Measurements from ENCODE around the gene ERBIN. TPM values are rescaled to one million over a fixed set of nuclear protein-coding genes. Genes with fewer than 3 reads are reported as not detected.
A peak's percentile ranks its signal among the peaks of the same experiment; 100 is the strongest.
"Not testable (repeated sequence)": the region's sequence is repeated elsewhere in the genome, so short reads cannot be mapped to it uniquely, and the experiment has no call there.

The ERBIN gene
- total and polyA plus RNA-seq, 4 experiments from 2014 or later, result 30.6 to 98.7 (median 72.2) TPM

DNA sequence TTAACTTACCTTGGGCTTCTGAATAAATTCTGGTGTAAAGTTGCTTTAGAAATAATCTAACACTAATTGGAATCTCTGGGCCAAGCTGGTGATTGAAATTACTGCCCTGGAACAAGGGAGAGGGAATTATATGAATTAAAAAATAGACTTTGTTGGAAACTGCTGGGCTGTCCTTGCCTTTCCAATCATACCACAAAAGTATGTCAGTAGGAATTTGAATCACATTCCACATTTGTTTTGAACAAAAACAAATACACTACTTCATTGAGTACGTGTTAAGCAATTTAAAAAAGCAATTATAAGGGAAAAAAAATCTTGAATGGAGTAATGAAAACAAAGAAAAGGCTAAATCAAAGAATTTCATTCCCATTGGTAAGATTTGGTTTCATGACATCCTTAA is 115.3 kb downstream of the ERBIN start:
- no peaks in the 10 kb centered on the region for H3K4me1 ChIP-seq (ENCODE audit: insufficient read depth, low read length)
- no peak overlapping the region for H3K4me3 ChIP-seq (ENCODE audit: low read length in 2 of 2)
- H3K9me3 ChIP-seq (ENCODE audit: control insufficient read depth in 1 of 2, low read length in 2 of 2), result no peaks in the 10 kb centered on the region
- Mint-ChIP-seq H3K9me3 (no peaks in the 10 kb centered on the region), H3K4me1 (peaks cover 11 to 20% (median 13%) of the 10 kb centered on the region in 4 donors), H3K27me3 (peaks cover 0 to 2% of the 10 kb centered on the region in 2 donors), H3K4me3 (no peak overlapping the region), H3K36me3 (peaks cover 58 to 74% of the 10 kb centered on the region in 2 donors), H3K27ac (peak overlapping the region in 1 of 7 donors; percentile 10)
- POLR2A ChIA-PET (ENCODE audit: partially characterized antibody), result no interaction called here
- intact Hi-C loops (cut with micrococcal nuclease), result no loop called here
- no peaks in the 10 kb centered on the region for H3K27me3 ChIP-seq (ENCODE audit: insufficient read depth, low read length)
- CTCF ChIA-PET (ENCODE audit: partially characterized antibody), result no interaction called here
- H3K36me3 ChIP-seq (ENCODE audit: insufficient read depth, low read length), result peaks cover 35% of the 10 kb centered on the region
- H3K27ac ChIP-seq (ENCODE audit: low read depth, low read length), result no peak overlapping the region
- no peak for DNase-seq

DNA sequence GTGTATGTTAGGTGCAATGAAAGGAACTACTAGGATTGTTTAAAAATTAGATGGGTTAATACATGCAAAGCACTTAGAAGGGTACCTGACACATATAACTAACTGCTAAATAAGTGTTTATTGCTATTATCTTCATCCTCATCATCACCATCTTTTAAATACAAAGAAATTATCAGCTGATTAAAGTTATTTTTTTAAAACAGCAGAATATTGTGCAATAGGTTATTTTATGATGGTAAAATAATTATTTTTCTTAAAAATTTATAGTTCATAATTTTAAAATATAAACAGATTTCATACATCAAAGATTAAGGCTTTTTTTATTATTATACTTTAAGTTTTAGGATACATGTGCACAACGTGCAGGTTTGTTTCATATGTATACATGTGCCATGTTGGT is 130.9 kb downstream of the ERBIN start:
- POLR2A ChIA-PET (ENCODE audit: partially characterized antibody), result no interaction called here
- DNase-seq, result no peak
- Histone ChIP-seq H3K27ac (ENCODE audit: low read depth, low read length) (no peak overlapping the region), H3K4me3 (ENCODE audit: low read length in 2 of 2) (no peak overlapping the region), H3K9me3 (ENCODE audit: control insufficient read depth in 1 of 2, low read length in 2 of 2) (no peaks in the 10 kb centered on the region), H3K36me3 (ENCODE audit: insufficient read depth, low read length) (peaks cover 14% of the 10 kb centered on the region), H3K4me1 (ENCODE audit: insufficient read depth, low read length) (no peaks in the 10 kb centered on the region), H3K27me3 (ENCODE audit: insufficient read depth, low read length) (no peaks in the 10 kb centered on the region)
- intact Hi-C loops (cut with micrococcal nuclease), result loop anchor here (10.0 kb wide), 1 partner anchor 88 kb away; the partner anchor contains the start of gene SREK1
- peaks cover 65 to 73% of the 10 kb centered on the region in 2 donors for H3K36me3 Mint-ChIP-seq
- no peak overlapping the region for H3K27ac Mint-ChIP-seq
- peaks cover 3 to 52% (median 32%) of the 10 kb centered on the region in 4 donors for H3K4me1 Mint-ChIP-seq
- H3K9me3 Mint-ChIP-seq, result peaks cover 0 to under 1% (median 0%) of the 10 kb centered on the region in 8 donors
- no peak overlapping the region for H3K4me3 Mint-ChIP-seq
- H3K27me3 Mint-ChIP-seq, result no peaks in the 10 kb centered on the region
- CTCF ChIA-PET (ENCODE audit: partially characterized antibody), result no interaction called here

DNA sequence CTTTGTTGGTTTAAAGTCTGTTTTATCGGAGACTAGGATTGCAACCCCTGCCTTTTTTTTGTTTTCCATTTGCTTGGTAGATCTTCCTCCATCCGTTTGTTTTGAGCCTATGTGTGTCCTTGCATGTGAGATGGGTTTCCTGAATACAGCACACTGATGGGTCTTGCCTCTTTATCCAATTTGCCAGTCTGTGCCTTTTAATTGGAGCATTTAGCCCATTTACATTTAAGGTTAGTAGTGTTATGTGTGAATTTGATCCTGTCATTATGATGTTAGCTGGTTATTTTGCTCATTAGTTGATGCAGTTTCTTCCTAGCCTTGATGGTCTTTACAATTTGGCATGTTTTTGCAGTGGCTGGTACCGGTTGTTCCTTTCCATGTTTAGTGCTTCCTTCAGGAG is 134.9 kb downstream of the ERBIN start:
- H3K9me3 ChIP-seq (ENCODE audit: control insufficient read depth in 1 of 2, low read length in 2 of 2); H3K27ac ChIP-seq (ENCODE audit: low read depth, low read length); H3K27me3 ChIP-seq (ENCODE audit: insufficient read depth, low read length); H3K4me1 ChIP-seq (ENCODE audit: insufficient read depth, low read length); H3K27me3 Mint-ChIP-seq; H3K36me3 ChIP-seq (ENCODE audit: insufficient read depth, low read length); H3K4me3 ChIP-seq (ENCODE audit: low read length in 2 of 2); CTCF ChIA-PET (ENCODE audit: partially characterized antibody); intact Hi-C loops (cut with micrococcal nuclease); POLR2A ChIA-PET (ENCODE audit: partially characterized antibody); H3K9me3 Mint-ChIP-seq; DNase-seq: not testable (repeated sequence)
- H3K4me3 Mint-ChIP-seq, result peak overlapping the region in 2 of 8 donors; percentile 8 to 20
- peaks cover 52 to 60% of the 10 kb centered on the region in 2 donors for H3K36me3 Mint-ChIP-seq
- H3K27ac Mint-ChIP-seq, result peak overlapping the region in 1 of 7 donors; percentile 51
- peaks cover 4 to 69% (median 33%) of the 10 kb centered on the region in 4 donors for H3K4me1 Mint-ChIP-seq

DNA sequence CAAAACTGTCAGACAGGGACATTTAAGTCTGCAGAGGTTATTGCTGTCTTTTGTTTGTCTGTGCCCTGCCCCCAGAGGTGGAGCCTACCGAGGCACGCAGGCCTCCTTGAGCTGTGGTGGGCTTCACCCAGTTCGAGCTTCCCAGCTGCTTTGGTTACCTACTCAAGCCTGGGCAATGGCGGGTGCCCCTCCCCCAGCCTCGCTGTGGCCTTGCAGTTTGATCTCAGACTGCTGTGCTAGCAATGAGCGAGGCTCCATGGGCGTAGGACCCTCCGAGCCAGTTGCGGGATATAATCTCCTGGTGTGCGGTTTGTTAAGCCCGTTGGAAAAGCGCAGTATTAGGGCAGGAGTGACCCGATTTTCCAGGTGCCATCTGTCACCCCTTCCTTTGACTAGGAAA is 136.7 kb downstream of the ERBIN start:
- intact Hi-C loops (cut with micrococcal nuclease); CTCF ChIA-PET (ENCODE audit: partially characterized antibody); POLR2A ChIA-PET (ENCODE audit: partially characterized antibody); H3K27me3 Mint-ChIP-seq; H3K9me3 ChIP-seq (ENCODE audit: control insufficient read depth in 1 of 2, low read length in 2 of 2); H3K36me3 ChIP-seq (ENCODE audit: insufficient read depth, low read length); H3K4me3 ChIP-seq (ENCODE audit: low read length in 2 of 2); H3K9me3 Mint-ChIP-seq; H3K27me3 ChIP-seq (ENCODE audit: insufficient read depth, low read length); DNase-seq; H3K4me3 Mint-ChIP-seq; H3K4me1 ChIP-seq (ENCODE audit: insufficient read depth, low read length); H3K27ac ChIP-seq (ENCODE audit: low read depth, low read length): not testable (repeated sequence)
- peaks cover 49 to 50% of the 10 kb centered on the region in 2 donors for H3K36me3 Mint-ChIP-seq
- peak overlapping the region in 1 of 7 donors; percentile 51 for H3K27ac Mint-ChIP-seq
- H3K4me1 Mint-ChIP-seq, result peaks cover 4 to 62% (median 32%) of the 10 kb centered on the region in 4 donors

DNA sequence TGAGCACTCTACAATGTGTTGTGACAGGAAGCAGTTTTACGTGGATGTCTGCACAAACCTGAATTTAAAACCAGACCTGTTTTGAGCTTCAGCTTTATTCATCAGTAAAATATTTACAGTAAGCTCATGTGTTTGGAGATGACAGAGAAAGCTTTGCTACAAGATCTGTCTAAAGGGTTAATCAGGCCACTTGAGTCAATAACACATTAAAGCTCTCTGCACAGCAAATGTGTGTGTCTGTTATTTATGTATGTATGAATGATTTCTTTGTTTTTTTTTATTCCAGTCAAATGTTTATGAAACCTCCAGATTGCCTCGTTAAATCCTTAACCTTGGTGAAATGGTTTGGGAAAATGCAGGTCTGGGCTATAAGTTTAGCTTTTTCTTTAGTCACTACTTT is 140.5 kb downstream of the ERBIN start:
- H3K27ac Mint-ChIP-seq, result no peak overlapping the region
- H3K36me3 ChIP-seq (ENCODE audit: insufficient read depth, low read length), result peaks cover 9% of the 10 kb centered on the region

DNA sequence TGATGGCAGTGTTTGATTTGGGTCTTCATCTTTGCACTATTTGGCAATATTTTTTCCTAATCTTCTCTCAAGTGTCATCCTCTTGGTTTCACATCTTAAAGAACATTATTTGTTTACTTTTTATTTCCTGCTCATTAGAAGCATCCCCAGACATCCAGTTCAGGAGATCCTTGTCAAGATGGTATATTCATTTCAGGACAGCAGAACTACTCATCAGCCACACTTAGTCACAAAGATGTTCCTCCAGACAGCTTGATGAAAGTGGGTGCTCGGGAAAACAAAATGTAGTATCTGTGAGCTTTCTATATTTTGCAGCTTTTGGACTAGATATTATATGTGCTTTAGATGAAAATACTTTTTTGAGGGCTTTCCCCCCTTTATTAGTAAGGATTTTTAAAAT is 145.7 kb downstream of the ERBIN start:
- Mint-ChIP-seq H3K4me1 (peaks cover 0 to 3% (median 0%) of the 10 kb centered on the region in 4 donors), H3K27me3 (no peaks in the 10 kb centered on the region), H3K9me3 (no peaks in the 10 kb centered on the region), H3K4me3 (no peak overlapping the region), H3K27ac (peak overlapping the region in 2 of 7 donors; percentile 78 to 81), H3K36me3 (peaks cover 30 to 43% of the 10 kb centered on the region in 2 donors)
- no peaks in the 10 kb centered on the region for H3K27me3 ChIP-seq (ENCODE audit: insufficient read depth, low read length)
- CTCF ChIA-PET (ENCODE audit: partially characterized antibody), result no interaction called here
- H3K4me1 ChIP-seq (ENCODE audit: insufficient read depth, low read length), result no peaks in the 10 kb centered on the region
- peaks cover 4% of the 10 kb centered on the region for H3K36me3 ChIP-seq (ENCODE audit: insufficient read depth, low read length)
- H3K4me3 ChIP-seq (ENCODE audit: low read length in 2 of 2), result no peak overlapping the region
- no peak for DNase-seq
- H3K27ac ChIP-seq (ENCODE audit: low read depth, low read length), result no peak overlapping the region
- POLR2A ChIA-PET (ENCODE audit: partially characterized antibody), result no interaction called here
- intact Hi-C loops (cut with micrococcal nuclease), result no loop called here
- H3K9me3 ChIP-seq (ENCODE audit: control insufficient read depth in 1 of 2, low read length in 2 of 2), result no peaks in the 10 kb centered on the region

More for the DNA sequence above, 140.5 kb downstream of the ERBIN start:
- Histone ChIP-seq H3K27ac (ENCODE audit: low read depth, low read length) (no peak overlapping the region), H3K27me3 (ENCODE audit: insufficient read depth, low read length) (no peaks in the 10 kb centered on the region), H3K4me1 (ENCODE audit: insufficient read depth, low read length) (no peaks in the 10 kb centered on the region), H3K4me3 (ENCODE audit: low read length in 2 of 2) (no peak overlapping the region), H3K9me3 (ENCODE audit: control insufficient read depth in 1 of 2, low read length in 2 of 2) (no peaks in the 10 kb centered on the region)
- peaks cover 41 to 48% of the 10 kb centered on the region in 2 donors for H3K36me3 Mint-ChIP-seq
- H3K4me3 Mint-ChIP-seq, result no peak overlapping the region
- intact Hi-C loops (cut with micrococcal nuclease), result no loop called here
- DNase-seq, result no peak
- ChIA-PET CTCF (ENCODE audit: partially characterized antibody) (interaction anchor here (0.6 kb wide), 1 partner anchor 347 kb away, joined by 3 read pairs; no protein-coding TSS in a partner anchor), POLR2A (ENCODE audit: partially characterized antibody) (interaction anchor here (0.6 kb wide), 1 partner anchor 1975 kb away, joined by 3 read pairs; no protein-coding TSS in a partner anchor)
- peaks cover 0 to 2% (median 0%) of the 10 kb centered on the region in 8 donors for H3K9me3 Mint-ChIP-seq
- peaks cover 4 to 31% (median 14%) of the 10 kb centered on the region in 4 donors for H3K4me1 Mint-ChIP-seq
- no peaks in the 10 kb centered on the region for H3K27me3 Mint-ChIP-seq

DNA sequence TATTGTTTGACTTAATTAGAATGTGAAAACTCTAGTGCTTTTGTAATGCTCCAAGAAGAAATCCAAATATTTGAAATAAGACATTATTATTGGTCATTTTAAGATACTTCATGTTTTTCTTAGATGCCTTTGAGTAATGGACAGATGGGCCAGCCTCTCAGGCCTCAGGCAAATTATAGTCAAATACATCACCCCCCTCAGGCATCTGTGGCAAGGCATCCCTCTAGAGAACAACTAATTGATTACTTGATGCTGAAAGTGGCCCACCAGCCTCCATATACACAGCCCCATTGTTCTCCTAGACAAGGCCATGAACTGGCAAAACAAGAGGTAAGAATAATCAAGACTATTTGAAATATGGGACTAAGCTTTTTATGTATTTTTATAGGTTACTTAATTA is 148.5 kb downstream of the ERBIN start:
- H3K36me3 ChIP-seq (ENCODE audit: insufficient read depth, low read length), result peaks cover 4% of the 10 kb centered on the region
- H3K27me3 Mint-ChIP-seq, result no peaks in the 10 kb centered on the region

More for the DNA sequence above, 148.5 kb downstream of the ERBIN start:
- Histone ChIP-seq H3K27ac (ENCODE audit: low read depth, low read length) (no peak overlapping the region), H3K27me3 (ENCODE audit: insufficient read depth, low read length) (no peaks in the 10 kb centered on the region), H3K4me1 (ENCODE audit: insufficient read depth, low read length) (no peaks in the 10 kb centered on the region), H3K9me3 (ENCODE audit: control insufficient read depth in 1 of 2, low read length in 2 of 2) (no peaks in the 10 kb centered on the region), H3K4me3 (ENCODE audit: low read length in 2 of 2) (no peak overlapping the region)
- H3K27ac Mint-ChIP-seq, result no peak overlapping the region
- peaks cover 0 to 5% (median 2%) of the 10 kb centered on the region in 4 donors for H3K4me1 Mint-ChIP-seq
- H3K4me3 Mint-ChIP-seq, result no peak overlapping the region
- POLR2A ChIA-PET (ENCODE audit: partially characterized antibody), result no interaction called here
- CTCF ChIA-PET (ENCODE audit: partially characterized antibody), result no interaction called here
- no peaks in the 10 kb centered on the region for H3K9me3 Mint-ChIP-seq
- intact Hi-C loops (cut with micrococcal nuclease), result no loop called here
- no peak for DNase-seq
- peaks cover 31 to 43% of the 10 kb centered on the region in 2 donors for H3K36me3 Mint-ChIP-seq

Data from CD4-positive, alpha-beta memory T cell (primary cell).